K562 (cell line): ENCODE results near the gene GLIS2. TPM values are rescaled to one million over a fixed set of nuclear protein-coding genes. Genes with fewer than 3 reads are reported as not detected.

Source experiments
- ATAC-seq: fragments of 200-7000 bp; cut with Tn5 transposase; 3 replicates; pipeline ENCODE4 v1.9.1; 2020; ENCODE audit warnings: moderate library complexity
- BruUV-seq: library from RNA; stranded (reverse); fragments of 400-500 nt; replicated peaks from 2 replicates; lab custom pipeline; 2021; lab: Mats Ljungman, UMichigan
- CTCF ChIA-PET: fragments of 300-600 bp; formaldehyde crosslinking; extraction: SDS; loops from one replicate; lab custom pipeline; 2021; ENCODE audit warnings: low intra/inter-chr PET ratio; lab: Yijun Ruan, JAX
- POLR2A ChIA-PET: fragments of 300-600, 350-650 bp; sonication (Branson Sonifier 250); formaldehyde crosslinking; extraction: SDS; loops from one replicate; lab custom pipeline; 2021; ENCODE audit warnings: antibody characterized with exemption, inconsistent platforms; lab: Yijun Ruan, JAX
- DNase-seq, 4 experiments: peaks; one replicate each; pipeline versions ENCODE4 v3.0.0 to v3.0.0-alpha.2; 2011 to 2018; ENCODE audit warnings: low spot score in 3 of 4, mixed read lengths in 3 of 4; ENCODE audit errors: extremely low read depth in 1 of 4
- FAIRE-seq: peaks from 2 replicates; lab custom pipeline; 2011; peaks lifted over from hg19 to GRCh38; lab: Jason Lieb, UNC
- H2AFZ ChIP-seq: 2 replicates; pipeline ENCODE4 v1.6.0; 2011; ENCODE audit warnings: low read depth, low read length, control low read depth, inconsistent platforms
- H3K27ac ChIP-seq: fragments of 200-600 bp; 3 replicates; pipeline ENCODE4 v1.8.0; 2011; ENCODE audit warnings: low read depth, mild to moderate bottlenecking, control low read depth, inconsistent platforms, low read length, moderate library complexity, mixed read lengths; ENCODE audit errors: extremely low read depth
- H3K27me3 ChIP-seq, 2 experiments: fragments of 300-600 bp in 1 of 2; 2 replicates in 1 of 2; 3 replicates in 1 of 2; pipeline versions ENCODE4 v1.6.0 to v1.8.0; 2011; ENCODE audit warnings: inconsistent platforms in 2 of 2, low read length in 2 of 2, mild to moderate bottlenecking in 1 of 2, mixed read lengths in 1 of 2, moderate library complexity in 1 of 2; ENCODE audit not compliant: control insufficient read depth in 2 of 2, insufficient read depth in 2 of 2
- H3K36me3 ChIP-seq: fragments of 300-600 bp; 3 replicates; pipeline ENCODE4 v1.8.0; 2011; ENCODE audit warnings: mild to moderate bottlenecking, low read length, inconsistent platforms; ENCODE audit not compliant: control insufficient read depth, insufficient read depth
- H3K4me1 ChIP-seq, 2 experiments: fragments of 200-600 bp in 1 of 2; replicated peaks in 1 of 2; 2 replicates in 1 of 2; 3 replicates in 1 of 2; pipeline versions ENCODE4 v1.5.1 to v1.8.0; 2011; ENCODE audit warnings: inconsistent platforms in 2 of 2, low read length in 2 of 2, mild to moderate bottlenecking in 1 of 2, mixed read lengths in 1 of 2, moderate library complexity in 1 of 2; ENCODE audit not compliant: control insufficient read depth in 2 of 2, insufficient read depth in 2 of 2
- H3K4me2 ChIP-seq: 2 replicates; pipeline ENCODE4 v1.6.1; 2011; ENCODE audit warnings: low read length, control low read depth, inconsistent platforms, mixed read lengths; ENCODE audit not compliant: insufficient read depth
- H3K4me3 ChIP-seq: fragments of 200-600 bp; sonication (generic), shearing (Covaris generic); 2 replicates; pipeline ENCODE4 v1.5.1; 2016; ENCODE audit warnings: control low read depth, inconsistent platforms
- H3K79me2 ChIP-seq: fragments of 200-600 bp; 3 replicates; pipeline ENCODE4 v1.8.0; 2011; ENCODE audit warnings: low read length, inconsistent platforms; ENCODE audit not compliant: control insufficient read depth, insufficient read depth
- H3K9ac ChIP-seq, 2 experiments: 2 replicates each; pipeline versions ENCODE4 v1.6.0 to v1.6.1; 2011; ENCODE audit warnings: low read depth in 2 of 2, low read length in 2 of 2, control low read depth in 1 of 2, inconsistent platforms in 1 of 2, mild to moderate bottlenecking in 1 of 2, mixed read lengths in 1 of 2; ENCODE audit not compliant: insufficient read depth in 1 of 2
- H3K9me1 ChIP-seq: one replicate; pipeline ENCODE4 v1.6.0; 2011; ENCODE audit warnings: inconsistent platforms, mild to moderate bottlenecking, low read length, moderate library complexity; ENCODE audit not compliant: control insufficient read depth, insufficient read depth
- H3K9me3 ChIP-seq: replicated peaks from 2 replicates; pipeline ENCODE4 v1.5.1; 2011; ENCODE audit warnings: low read depth, low read length, inconsistent platforms; ENCODE audit not compliant: control insufficient read depth, insufficient read depth
- H4K20me1 ChIP-seq: replicated peaks from 2 replicates; pipeline ENCODE4 v1.6.1; 2011; ENCODE audit warnings: low read length, inconsistent platforms, mixed read lengths; ENCODE audit not compliant: control insufficient read depth, insufficient read depth
- BRD4 ChIP-seq: fragments of 200-600 bp; sonication (generic); IDR thresholded peaks from 2 replicates; pipeline ENCODE4 v1.6.1; 2017; ENCODE audit warnings: inconsistent platforms
- ETS2 ChIP-seq: IDR thresholded peaks from 2 replicates; pipeline ENCODE4 v1.6.1; 2016; ENCODE audit warnings: borderline replicate concordance, missing genetic modification characterization, mild to moderate bottlenecking, moderate library complexity, missing compliant biosample characterization; ENCODE audit not compliant: poor library complexity, severe bottlenecking
- ETV6 ChIP-seq, 3 experiments: fragments of 150-350 bp in 1 of 3; sonication (generic) in 1 of 3; formaldehyde crosslinking in 1 of 3; IDR thresholded peaks; 2 replicates each; pipeline versions ENCODE4 v1.6.1 to v1.8.0; 2014 to 2022; ENCODE audit warnings: borderline replicate concordance in 2 of 3, low read depth in 2 of 3, antibody characterized with exemption in 1 of 3, low read length in 1 of 3, mild to moderate bottlenecking in 1 of 3, missing genetic modification reagents in 1 of 3
- HMG20A ChIP-seq: fragments of 450-650 bp; formaldehyde crosslinking; conservative IDR thresholded peaks from 2 replicates; pipeline ENCODE4 v1.4.0; 2020; ENCODE audit warnings: mild to moderate bottlenecking, mixed read lengths
- KDM1A ChIP-seq, 2 experiments: fragments of 450-650 bp; IDR thresholded peaks; 2 replicates each; pipeline ENCODE4 v1.6.1; 2016; ENCODE audit warnings: mild to moderate bottlenecking in 2 of 2
- LCOR ChIP-seq: sonication (generic); formaldehyde crosslinking; IDR thresholded peaks from 2 replicates; pipeline ENCODE4 v1.8.0; 2022; ENCODE audit warnings: mild to moderate bottlenecking, missing genetic modification reagents
- MAFF ChIP-seq: IDR thresholded peaks from 2 replicates; pipeline ENCODE4 v1.6.1; 2012; ENCODE audit warnings: low read length, improper control_type of control experiment
- MCM7 ChIP-seq, 2 experiments: fragments of 450-650 bp; IDR thresholded peaks; 2 replicates each; pipeline ENCODE4 v1.6.1; 2016 to 2018
- NCOA2 ChIP-seq, 2 experiments: fragments of 450-650 bp; IDR thresholded peaks; 2 replicates each; pipeline ENCODE4 v1.6.1; 2018; ENCODE audit warnings: mild to moderate bottlenecking in 2 of 2, moderate library complexity in 1 of 2; ENCODE audit not compliant: partially characterized antibody in 2 of 2
- NCOA6 ChIP-seq: fragments of 450-650 bp; IDR thresholded peaks from 2 replicates; pipeline ENCODE4 v1.6.1; 2017; ENCODE audit warnings: mild to moderate bottlenecking
- NCOR1 ChIP-seq: fragments of 450-650 bp; IDR thresholded peaks from 2 replicates; pipeline ENCODE4 v1.6.1; 2016; ENCODE audit warnings: mild to moderate bottlenecking, moderate library complexity
- POLR2AphosphoS2 ChIP-seq: IDR thresholded peaks from 2 replicates; pipeline ENCODE4 v1.6.1; 2012; ENCODE audit warnings: low read length, improper control_type of control experiment
- SP2 ChIP-seq: IDR thresholded peaks from 2 replicates; pipeline ENCODE4 v1.6.1; 2011; ENCODE audit warnings: mild to moderate bottlenecking, low read depth, low read length, moderate library complexity; ENCODE audit not compliant: poor library complexity, severe bottlenecking; ENCODE audit errors: extremely low read depth
- SRSF9 ChIP-seq: fragments of 200-400 bp; formaldehyde crosslinking; IDR thresholded peaks from 2 replicates; pipeline ENCODE4 v1.6.1; 2017; ENCODE audit warnings: low read depth, low read length, borderline replicate concordance
- TAL1 ChIP-seq: fragments of 450-650 bp; IDR thresholded peaks from 2 replicates; pipeline ENCODE4 v1.6.1; 2016; ENCODE audit warnings: mild to moderate bottlenecking
- ZNF354B ChIP-seq: fragments of 250-450 bp; sonication (Bioruptor Pico); IDR thresholded peaks from 2 replicates; pipeline ENCODE4 v1.4.0; 2020
- ZNF583 ChIP-seq: fragments of 250-450 bp; sonication (Bioruptor Pico); IDR thresholded peaks from 2 replicates; pipeline ENCODE4 v1.4.0; 2020
- ZNF707 ChIP-seq: fragments of 250-450 bp; sonication (Bioruptor Pico); conservative IDR thresholded peaks from 2 replicates; pipeline ENCODE4 v1.8.0; 2022; ENCODE audit warnings: inconsistent platforms, mild to moderate bottlenecking, moderate library complexity
- ZNF717 ChIP-seq: fragments of 250-450 bp; sonication (Bioruptor Pico); IDR thresholded peaks from 2 replicates; pipeline ENCODE4 v1.5.0; 2021
- WGBS: fragments of 100-300 bp; shearing (Covaris generic); methylation state at CpG from one replicate; pipeline ENCODE4 v1.1.6; 2016; ENCODE audit warnings: low coverage, mixed read lengths; ENCODE audit not compliant: insufficient coverage; ENCODE audit errors: missing lambda C conversion rate; 5-methylcytosine and 5-hydroxymethylcytosine counted together
- in situ Hi-C: fragments of 300-500 bp; cut with MboI; formaldehyde crosslinking; loops from 4 replicates; pipeline ENCODE4 v1.15.0; 2018; ENCODE audit warnings: inconsistent platforms, mixed read lengths
- intact Hi-C: fragments of 100-400 bp; cut with micrococcal nuclease; formaldehyde crosslinking; loops from 2 replicates; pipeline ENCODE4 v1.14.2; 2022
- polyA plus RNA-seq, 8 experiments: library from polyadenylated mRNA; depleted of rRNA in 4 of 8; stranded (reverse) in 5 of 8; unstranded in 3 of 8; fragments of >200 nt; fragmentation: Nextera tagmentation in 2 of 8; fragmentation: Illumina TruSeq in 1 of 8; extraction: Ambion mirVana in 2 of 8; extraction: Trizol in 1 of 8; gene quantifications; 2 replicates each; pipeline versions ENCODE4 v1.2.1 to v1.2.3, GENCODE V29; 2011 to 2014; ENCODE audit warnings: inconsistent platforms in 1 of 8, missing spikeins in 1 of 8
- total RNA-seq, 7 experiments: library from RNA; depleted of rRNA in 6 of 7; stranded (reverse); fragments of >200 nt in 6 of 7; fragmentation: Illumina TruSeq in 2 of 7; extraction: Trizol in 2 of 7; gene quantifications; 2 replicates each; pipeline versions ENCODE4 v1.2.1 to v1.2.3, GENCODE V29; 2011 to 2021; ENCODE audit warnings: low replicate concordance in 1 of 7

GLIS2 gene
- total and polyA plus RNA-seq, 9 of the 15 experiments (the other 6 are each of a cell fraction or from before 2014, with no cell fraction given) = 0.10 to 9.0 (median 0.57) TPM

DNA sequence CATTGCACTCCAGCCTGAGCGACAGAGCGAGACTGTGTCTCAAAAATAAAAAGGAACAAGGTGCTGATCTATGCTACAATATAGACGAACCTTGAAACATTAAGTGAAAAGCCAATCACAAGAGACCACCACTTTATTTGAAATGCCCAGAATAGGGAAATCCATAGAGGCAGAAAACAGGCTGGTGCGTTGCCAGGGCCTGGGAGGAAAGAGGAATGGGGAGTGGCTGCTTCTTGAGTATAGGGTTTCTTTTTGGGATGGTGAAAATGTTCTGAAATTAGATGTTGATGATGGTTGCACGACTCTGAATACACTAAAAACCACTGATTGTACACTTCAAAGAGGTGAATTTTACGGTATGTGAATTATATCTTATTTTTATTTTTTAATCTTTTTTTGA, 20.3 kb upstream of the GLIS2 start:
- ATAC-seq (no peak), FAIRE-seq (peak; percentile 44), DNase-seq (no peak)
- Histone ChIP-seq H3K79me2 (no peaks in the 10 kb centered on the region), H3K9me3 (no peaks in the 10 kb centered on the region), H3K4me1 (peaks cover 8 to 31% of the 10 kb centered on the region in 2 experiments; a peak in 4 of 5 replicates), H2AFZ (no peak overlapping the region), H3K36me3 (no peaks in the 10 kb centered on the region), H3K9ac (no peak overlapping the region), H3K27ac (no peak overlapping the region), H3K4me2 (no peak overlapping the region), H3K27me3 (no peaks in the 10 kb centered on the region), H4K20me1 (0 out of 2 replicates have a peak, but pooled peaks cover 4% of the 10 kb centered on the region), H3K4me3 (no peak overlapping the region), H3K9me1 (no peaks in the 10 kb centered on the region)
- CTCF ChIA-PET = no interaction called here
- in situ Hi-C loops = no loop called here
- intact Hi-C loops = no loop called here
- WGBS = 51% methylated on average over 6 of the region's 6 CpGs
- POLR2A ChIA-PET = no interaction called here
- TF ChIP-seq NCOA2 (IDR thresholded peaks at IDR 0.05; ENCODE audit: partially characterized antibody in 2 of 2) (no peak), ZNF583 (CRISPR knock-in tag) (no peak), ZNF354B (CRISPR knock-in tag) (no peak), HMG20A (no peak), POLR2AphosphoS2 (no peak), LCOR (CRISPR knock-in tag) (no peak), NCOA6 (no peak), MAFF (no peak), ETS2 (tag) (no peak), MCM7 (IDR thresholded peaks at IDR 0.05) (no peak), BRD4 (no peak), TAL1 (no peak), ETV6 (IDR thresholded peaks at IDR 0.05; ENCODE audit: borderline replicate concordance in 1 of 2, low read depth in 2 of 2, low read length in 1 of 2) (no peak), ETV6 (CRISPR knock-in tag; IDR thresholded peaks at IDR 0.05; ENCODE audit: borderline replicate concordance) (no peak), ZNF707 (CRISPR knock-in tag) (no peak), SP2 (no peak), KDM1A (IDR thresholded peaks at IDR 0.05) (no peak), SRSF9 (no peak), ZNF717 (CRISPR knock-in tag) (no peak), NCOR1 (no peak)
- no TSS peak for BruUV-seq
